Ishikawa (cell line): Measurements from ENCODE around the gene TCN2.

Experiments used
- CEBPB ChIP-seq: IDR thresholded peaks from 2 replicates; pipeline ENCODE4 v1.6.1; 2012
- CREB1 ChIP-seq: IDR thresholded peaks from 2 replicates; pipeline ENCODE4 v1.6.1; 2012; ENCODE audit warnings: low read depth
- EGR1 ChIP-seq: IDR thresholded peaks from 2 replicates; pipeline ENCODE4 v1.6.1; 2012
- EP300 ChIP-seq: IDR thresholded peaks from 2 replicates; pipeline ENCODE4 v1.6.1; 2012; ENCODE audit warnings: borderline replicate concordance
- FOXM1 ChIP-seq: IDR thresholded peaks from 2 replicates; pipeline ENCODE4 v1.6.1; 2012; ENCODE audit warnings: low read depth, borderline replicate concordance
- NFIC ChIP-seq: IDR thresholded peaks from 2 replicates; pipeline ENCODE4 v1.6.1; 2012
- RAD21 ChIP-seq: IDR thresholded peaks from 2 replicates; pipeline ENCODE4 v1.6.1; 2012; ENCODE audit warnings: low read depth
- TAF1 ChIP-seq: IDR thresholded peaks from 2 replicates; pipeline ENCODE4 v1.6.1; 2012; ENCODE audit warnings: low read depth, mild to moderate bottlenecking
- TCF12 ChIP-seq: IDR thresholded peaks from 2 replicates; pipeline ENCODE4 v1.6.1; 2012; ENCODE audit warnings: low read depth
- TEAD4 ChIP-seq: IDR thresholded peaks from 2 replicates; pipeline ENCODE4 v1.6.1; 2012
- YY1 ChIP-seq: IDR thresholded peaks from 2 replicates; pipeline ENCODE4 v1.6.1; 2012; ENCODE audit warnings: low read depth
- ZBTB7A ChIP-seq: IDR thresholded peaks from 2 replicates; pipeline ENCODE4 v1.6.1; 2012; ENCODE audit warnings: low read depth
- TF ChIP-seq, protein P1 (sequence below): IDR thresholded peaks from 2 replicates; pipeline ENCODE4 v1.6.1; 2012
- TF ChIP-seq, protein P2 (sequence below): IDR thresholded peaks from 2 replicates; pipeline ENCODE4 v1.6.1; 2012
- TF ChIP-seq, protein P3 (sequence below): IDR thresholded peaks from 2 replicates; pipeline ENCODE4 v1.6.1; 2012; ENCODE audit warnings: low read depth, mild to moderate bottlenecking

TCN2 gene

DNA sequence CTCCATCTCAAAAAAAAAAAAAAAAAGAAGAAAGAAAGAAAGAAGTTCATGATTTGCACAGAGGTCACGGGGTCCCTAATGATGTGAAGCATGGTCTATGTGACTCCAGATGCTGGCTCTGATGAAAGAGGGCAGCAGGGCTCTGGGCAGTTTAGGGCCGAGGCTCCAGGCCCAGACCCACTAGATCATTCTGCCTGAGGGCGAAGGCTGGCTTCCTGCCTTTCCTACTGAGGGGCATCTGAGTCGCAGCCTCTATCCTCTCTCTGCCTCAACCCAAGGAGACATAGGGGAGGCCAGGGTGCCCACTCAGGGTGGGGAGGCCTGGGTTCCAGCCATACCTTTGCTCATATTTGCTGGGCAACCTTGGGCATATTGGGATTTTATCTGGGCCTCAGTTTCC lies 33.4 kb downstream of the TCN2 start:
- no peak for TF ChIP-seq RAD21
- TF ChIP-seq, protein P1, sequence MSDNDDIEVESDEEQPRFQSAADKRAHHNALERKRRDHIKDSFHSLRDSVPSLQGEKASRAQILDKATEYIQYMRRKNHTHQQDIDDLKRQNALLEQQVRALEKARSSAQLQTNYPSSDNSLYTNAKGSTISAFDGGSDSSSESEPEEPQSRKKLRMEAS, result no peak
- TF ChIP-seq NFIC, result no peak
- no peak for TF ChIP-seq TAF1
- no peak for TF ChIP-seq YY1
- no peak for TF ChIP-seq TCF12
- TF ChIP-seq, protein P2, sequence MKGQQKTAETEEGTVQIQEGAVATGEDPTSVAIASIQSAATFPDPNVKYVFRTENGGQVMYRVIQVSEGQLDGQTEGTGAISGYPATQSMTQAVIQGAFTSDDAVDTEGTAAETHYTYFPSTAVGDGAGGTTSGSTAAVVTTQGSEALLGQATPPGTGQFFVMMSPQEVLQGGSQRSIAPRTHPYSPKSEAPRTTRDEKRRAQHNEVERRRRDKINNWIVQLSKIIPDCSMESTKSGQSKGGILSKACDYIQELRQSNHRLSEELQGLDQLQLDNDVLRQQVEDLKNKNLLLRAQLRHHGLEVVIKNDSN, result no peak
- TF ChIP-seq ZBTB7A, result no peak
- no peak for TF ChIP-seq TEAD4
- no peak for TF ChIP-seq CREB1
- TF ChIP-seq EP300, result no peak
- TF ChIP-seq EGR1, result no peak
- no peak for TF ChIP-seq CEBPB
- TF ChIP-seq FOXM1, result no peak
- TF ChIP-seq, protein P3, sequence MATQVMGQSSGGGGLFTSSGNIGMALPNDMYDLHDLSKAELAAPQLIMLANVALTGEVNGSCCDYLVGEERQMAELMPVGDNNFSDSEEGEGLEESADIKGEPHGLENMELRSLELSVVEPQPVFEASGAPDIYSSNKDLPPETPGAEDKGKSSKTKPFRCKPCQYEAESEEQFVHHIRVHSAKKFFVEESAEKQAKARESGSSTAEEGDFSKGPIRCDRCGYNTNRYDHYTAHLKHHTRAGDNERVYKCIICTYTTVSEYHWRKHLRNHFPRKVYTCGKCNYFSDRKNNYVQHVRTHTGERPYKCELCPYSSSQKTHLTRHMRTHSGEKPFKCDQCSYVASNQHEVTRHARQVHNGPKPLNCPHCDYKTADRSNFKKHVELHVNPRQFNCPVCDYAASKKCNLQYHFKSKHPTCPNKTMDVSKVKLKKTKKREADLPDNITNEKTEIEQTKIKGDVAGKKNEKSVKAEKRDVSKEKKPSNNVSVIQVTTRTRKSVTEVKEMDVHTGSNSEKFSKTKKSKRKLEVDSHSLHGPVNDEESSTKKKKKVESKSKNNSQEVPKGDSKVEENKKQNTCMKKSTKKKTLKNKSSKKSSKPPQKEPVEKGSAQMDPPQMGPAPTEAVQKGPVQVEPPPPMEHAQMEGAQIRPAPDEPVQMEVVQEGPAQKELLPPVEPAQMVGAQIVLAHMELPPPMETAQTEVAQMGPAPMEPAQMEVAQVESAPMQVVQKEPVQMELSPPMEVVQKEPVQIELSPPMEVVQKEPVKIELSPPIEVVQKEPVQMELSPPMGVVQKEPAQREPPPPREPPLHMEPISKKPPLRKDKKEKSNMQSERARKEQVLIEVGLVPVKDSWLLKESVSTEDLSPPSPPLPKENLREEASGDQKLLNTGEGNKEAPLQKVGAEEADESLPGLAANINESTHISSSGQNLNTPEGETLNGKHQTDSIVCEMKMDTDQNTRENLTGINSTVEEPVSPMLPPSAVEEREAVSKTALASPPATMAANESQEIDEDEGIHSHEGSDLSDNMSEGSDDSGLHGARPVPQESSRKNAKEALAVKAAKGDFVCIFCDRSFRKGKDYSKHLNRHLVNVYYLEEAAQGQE, result no peak

- no peak for TF ChIP-seq TEAD4
Measured at GRCh38 chr22:30640839-30641430, 34.0 kb downstream of the TCN2 start.

GRCh38 chr22:30643055-30643875 lies 36.3 kb downstream of the TCN2 start:
- no peak for TF ChIP-seq RAD21
- TF ChIP-seq, protein P3, result no peak

DNA sequence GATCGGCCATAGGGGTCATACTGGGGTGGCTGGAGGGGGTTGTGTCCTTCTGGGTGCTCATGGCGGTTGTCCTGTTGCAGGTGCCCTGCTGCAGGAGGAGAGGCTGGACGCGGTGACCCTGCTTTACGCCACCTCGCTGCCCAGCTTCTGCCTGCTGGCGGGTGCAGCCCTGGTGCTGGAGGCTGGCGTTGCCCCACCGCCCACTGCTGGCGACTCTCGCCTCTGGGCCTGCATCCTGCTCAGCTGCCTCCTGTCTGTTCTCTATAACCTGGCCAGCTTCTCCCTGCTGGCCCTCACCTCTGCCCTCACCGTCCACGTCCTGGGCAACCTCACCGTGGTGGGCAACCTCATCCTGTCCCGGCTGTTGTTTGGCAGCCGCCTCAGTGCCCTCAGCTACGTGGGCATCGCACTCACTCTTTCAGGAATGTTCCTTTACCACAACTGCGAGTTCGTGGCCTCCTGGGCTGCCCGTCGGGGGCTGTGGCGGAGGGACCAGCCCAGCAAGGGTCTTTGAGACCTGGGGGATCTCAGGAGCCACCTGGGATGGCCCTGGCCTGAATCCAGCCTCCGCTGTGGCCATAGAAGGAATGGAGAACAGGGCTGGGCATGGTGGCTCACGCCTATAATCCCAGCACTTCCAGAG lies 39.7 kb downstream of the TCN2 start:
- no peak for TF ChIP-seq CEBPB
- TF ChIP-seq TEAD4, result no peak
- TF ChIP-seq TCF12, result no peak
- TF ChIP-seq RAD21, result no peak

GRCh38 chr22:30647536-30647935 lies 40.6 kb downstream of the TCN2 start:
- TF ChIP-seq TAF1 (no peak), FOXM1 (no peak), TEAD4 (no peak)

- TF ChIP-seq, protein P2, result no peak
- TF ChIP-seq FOXM1, result no peak
- no peak for TF ChIP-seq ZBTB7A
- no peak for TF ChIP-seq TEAD4
- TF ChIP-seq CEBPB, result no peak
- no peak for TF ChIP-seq EP300
- TF ChIP-seq EGR1, result no peak
- no peak for TF ChIP-seq CREB1
- no peak for TF ChIP-seq NFIC
- no peak for TF ChIP-seq TAF1
Measured at GRCh38 chr22:30648825-30649224, 41.9 kb downstream of the TCN2 start.

DNA sequence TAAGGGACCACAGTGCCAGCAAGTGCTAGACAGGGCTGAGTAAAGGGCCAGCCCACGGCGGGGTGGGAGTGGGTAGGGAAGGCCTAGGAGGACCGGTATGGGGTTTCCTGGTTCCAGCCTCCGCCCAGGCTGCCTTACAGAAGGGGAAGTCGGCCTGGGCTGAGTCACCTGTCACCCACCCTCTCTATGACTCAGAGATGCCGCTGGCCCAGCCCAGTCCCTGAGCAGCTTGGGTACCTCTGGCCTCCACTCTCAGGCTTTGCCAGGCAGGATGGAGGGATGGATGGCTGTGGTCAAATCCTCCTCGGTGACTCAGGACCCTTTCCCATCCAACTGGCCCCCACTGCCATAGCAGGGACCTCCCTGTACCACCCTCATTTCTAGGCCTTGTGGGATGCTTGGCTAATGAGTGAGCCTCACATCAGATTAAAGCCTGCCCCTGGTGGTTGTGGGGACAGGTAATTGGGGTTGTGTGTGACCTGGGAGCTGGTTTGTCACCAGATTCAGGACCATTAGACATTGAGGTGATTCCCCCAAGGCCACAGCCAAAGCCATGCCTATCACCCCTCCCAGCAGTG lies 42.5 kb downstream of the TCN2 start:
- TF ChIP-seq CEBPB, result no peak
- no peak for TF ChIP-seq RAD21
- no peak for TF ChIP-seq CREB1
- no peak for TF ChIP-seq EGR1
- TF ChIP-seq, protein P3, result no peak
- TF ChIP-seq TAF1, result no peak
- no peak for TF ChIP-seq NFIC
- TF ChIP-seq, protein P1, result no peak
- no peak for TF ChIP-seq YY1
- no peak for TF ChIP-seq FOXM1
- no peak for TF ChIP-seq EP300
- no peak for TF ChIP-seq TCF12
- TF ChIP-seq, protein P2, result no peak
- TF ChIP-seq ZBTB7A, result no peak
- no peak for TF ChIP-seq TEAD4
